CD4-positive, alpha-beta T cell treated with Interleukin-6 at 100 ng/mL for 8 hours (primary cell): ENCODE measurements around the gene ARHGEF17.

ENCODE experiments used
- DNase-seq: peaks from one replicate; pipeline ENCODE4 v3.0.0-alpha.2; 2020; ENCODE audit warnings: mixed read lengths, low spot score

ARHGEF17 gene

GRCh38 chr11:73406619-73407018 is 98.5 kb downstream of the ARHGEF17 start:
- no peak for DNase-seq

DNA sequence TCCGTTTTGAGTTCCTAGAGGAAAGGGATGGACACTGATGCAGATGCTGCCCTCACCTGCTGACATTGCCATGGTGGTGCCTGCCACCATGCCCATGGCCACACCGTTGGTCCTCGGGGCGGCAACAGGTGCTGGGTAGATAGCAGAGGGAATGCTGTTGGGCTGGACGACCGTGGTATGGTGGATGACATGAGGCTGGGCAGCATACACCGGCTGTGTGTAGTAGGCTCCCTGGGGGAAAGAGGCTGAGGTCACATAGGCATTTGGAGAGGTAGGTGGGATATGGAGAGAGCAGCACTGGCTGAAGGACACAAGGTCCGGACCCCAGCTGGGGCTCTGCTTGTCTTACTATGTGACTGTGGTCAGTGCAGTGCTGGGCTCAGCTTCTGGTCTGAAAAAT is 101.4 kb downstream of the ARHGEF17 start:
- no peak for DNase-seq

DNA sequence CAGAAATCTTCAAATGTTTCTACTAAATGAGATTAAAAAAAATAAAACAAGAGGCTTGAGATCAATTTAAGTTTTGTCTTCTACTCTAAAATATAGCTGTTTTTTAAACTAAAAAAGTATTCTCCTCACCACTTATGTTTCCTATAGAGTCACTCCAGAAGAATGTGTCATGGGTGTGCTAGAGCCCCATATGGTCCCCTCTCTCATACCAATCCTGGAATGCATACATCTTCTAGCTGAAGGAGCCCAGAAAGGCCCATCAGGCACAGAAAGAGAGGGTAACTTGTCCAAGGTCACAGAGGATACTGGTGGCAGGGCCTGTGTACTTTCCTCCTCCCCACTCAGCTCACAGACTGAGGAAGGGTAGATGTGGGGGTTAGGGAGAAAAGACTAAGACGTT is 102.6 kb downstream of the ARHGEF17 start:
- DNase-seq = no peak

DNA sequence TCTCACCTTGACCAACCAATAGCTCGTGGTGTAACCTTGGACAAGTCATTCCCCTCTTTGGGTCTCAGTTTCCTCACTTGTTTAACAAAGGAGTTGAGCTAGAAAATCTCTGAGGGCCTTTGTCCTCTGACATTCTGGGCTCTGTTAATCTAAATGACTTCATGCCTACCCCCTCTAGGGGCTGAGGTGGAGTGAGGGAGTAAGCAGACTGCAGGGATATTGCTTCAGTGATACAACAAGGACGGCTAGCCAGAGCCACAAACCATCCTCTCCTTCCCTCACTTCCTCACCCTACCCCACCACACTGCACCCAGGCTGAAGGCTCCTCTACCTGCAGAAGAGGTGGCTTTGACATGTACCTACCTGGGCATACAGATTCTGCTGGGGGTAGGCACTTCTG is 103.0 kb downstream of the ARHGEF17 start:
- DNase-seq = no peak

DNA sequence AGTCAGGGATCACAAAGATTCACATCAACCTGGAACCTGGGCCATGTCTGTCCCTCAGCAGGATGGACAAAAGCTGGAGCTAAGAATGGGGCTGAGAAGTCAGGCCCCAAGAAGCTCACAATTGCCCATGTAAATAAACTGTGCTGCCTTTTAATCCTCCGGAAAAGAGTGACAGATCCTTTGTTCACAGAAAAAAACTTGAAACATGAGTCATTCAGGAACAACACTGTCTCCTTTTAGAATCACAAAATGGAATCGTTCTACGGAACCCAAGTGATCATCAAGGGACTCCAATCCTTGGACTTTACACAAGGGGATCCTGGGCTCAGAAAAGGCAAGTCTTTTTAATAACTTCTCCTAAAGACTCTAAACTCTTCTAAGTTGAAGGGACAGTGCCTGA is 104.2 kb downstream of the ARHGEF17 start:
- no peak for DNase-seq

DNA sequence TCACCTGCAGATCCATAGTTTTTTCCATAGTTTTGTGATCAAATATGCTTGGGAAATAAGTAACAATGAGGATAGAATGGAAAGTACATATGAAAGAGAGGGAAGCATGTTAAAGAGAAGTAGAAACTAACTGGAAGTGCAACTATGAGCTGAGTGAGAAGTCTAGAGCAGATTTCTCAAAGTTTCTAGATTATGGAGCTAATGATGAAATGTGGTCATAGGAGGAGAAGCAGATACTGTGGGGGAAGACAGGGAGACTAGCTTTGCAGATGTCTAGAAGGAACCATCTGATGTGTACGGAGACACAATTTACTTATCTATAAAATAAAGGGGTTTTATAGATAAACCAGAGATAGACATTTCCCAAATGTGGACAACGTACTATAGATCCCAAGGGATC is 105.2 kb downstream of the ARHGEF17 start:
- DNase-seq = no peak

GRCh38 chr11:73414977-73415651 is 107.0 kb downstream of the ARHGEF17 start:
- DNase-seq = no peak

GRCh38 chr11:73415854-73416615 is 108.0 kb downstream of the ARHGEF17 start:
- DNase-seq = no peak

DNA sequence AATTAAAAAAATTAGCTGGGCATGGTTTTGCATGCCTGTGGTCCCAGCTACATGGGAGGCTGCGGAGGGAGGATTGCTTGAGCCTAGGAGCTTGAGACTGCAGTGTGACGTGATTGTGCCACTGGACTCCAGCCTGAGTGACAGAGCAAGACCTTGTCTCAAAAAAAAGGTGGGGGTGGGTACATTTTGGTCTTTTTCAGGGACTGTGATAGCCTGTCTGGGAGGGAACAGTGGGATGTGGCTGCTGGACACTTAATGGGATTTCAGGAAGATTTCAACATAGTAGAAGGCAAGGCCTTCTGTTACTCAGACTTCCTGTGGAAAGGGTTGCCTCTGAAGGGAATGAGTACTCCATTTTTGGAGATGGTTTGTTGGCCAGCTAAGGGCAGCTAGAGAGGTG is 108.7 kb downstream of the ARHGEF17 start:
- no peak for DNase-seq
